Keratinocyte (primary cell): Measurements from ENCODE around the gene DNAJC25. TPM values are rescaled to one million over a fixed set of nuclear protein-coding genes. Genes with fewer than 3 reads are reported as not detected.

Source experiments
- DNase-seq: peaks from one replicate; pipeline ENCODE4 v3.0.0-alpha.2; 2011; ENCODE audit warnings: low read depth, missing footprints, low spot score
- FAIRE-seq: peaks from 2 replicates; lab custom pipeline; 2011; peaks lifted over from hg19 to GRCh38; lab: Jason Lieb, UNC
- H2AFZ ChIP-seq: 2 replicates; pipeline ENCODE4 v1.6.0; 2012; ENCODE audit warnings: low read length, control low read depth, inconsistent platforms; ENCODE audit not compliant: control insufficient read depth
- H3K27ac ChIP-seq: 2 replicates; pipeline ENCODE4 v1.5.1; 2011; ENCODE audit warnings: low read length; ENCODE audit not compliant: control insufficient read depth, insufficient read depth
- H3K27me3 ChIP-seq: 3 replicates; pipeline ENCODE4 v1.6.0; 2011; ENCODE audit warnings: low read length; ENCODE audit not compliant: control insufficient read depth, insufficient read depth; ENCODE audit errors: extremely low read depth
- H3K36me3 ChIP-seq, 2 experiments: 2 replicates in 1 of 2; 3 replicates in 1 of 2; pipeline ENCODE4 v1.5.1; 2011; ENCODE audit warnings: low read length in 2 of 2, mild to moderate bottlenecking in 1 of 2; ENCODE audit not compliant: control insufficient read depth in 2 of 2, insufficient read depth in 2 of 2; ENCODE audit errors: extremely low read depth in 1 of 2
- H3K4me1 ChIP-seq: 3 replicates; pipeline ENCODE4 v1.5.1; 2011; ENCODE audit warnings: low read length; ENCODE audit not compliant: control insufficient read depth, insufficient read depth; ENCODE audit errors: extremely low read depth
- H3K4me2 ChIP-seq: 3 replicates; pipeline ENCODE4 v1.6.0; 2011; ENCODE audit warnings: low read depth, low read length; ENCODE audit not compliant: control insufficient read depth, insufficient read depth; ENCODE audit errors: extremely low read depth
- H3K4me3 ChIP-seq, 3 experiments: fragments of 200-600 bp in 1 of 3; sonication (generic) in 1 of 3; 2 replicates in 2 of 3; 3 replicates in 1 of 3; pipeline ENCODE4 v1.5.1; 2011 to 2016; ENCODE audit warnings: low read length in 3 of 3, mild to moderate bottlenecking in 3 of 3, control low read depth in 2 of 3, inconsistent platforms in 1 of 3, low read depth in 1 of 3, mixed read lengths in 1 of 3, mixed run types in 1 of 3, moderate library complexity in 1 of 3; ENCODE audit not compliant: control insufficient read depth in 2 of 3, insufficient read depth in 2 of 3; ENCODE audit errors: extremely low read depth in 1 of 3
- H3K79me2 ChIP-seq: 2 replicates; pipeline ENCODE4 v1.6.0; 2012; ENCODE audit warnings: low read length; ENCODE audit not compliant: control insufficient read depth, insufficient read depth
- H3K9ac ChIP-seq: 3 replicates; pipeline ENCODE4 v1.6.0; 2011; ENCODE audit warnings: low read length; ENCODE audit not compliant: control insufficient read depth, insufficient read depth; ENCODE audit errors: extremely low read depth
- H3K9me1 ChIP-seq: 3 replicates; pipeline ENCODE4 v1.6.0; 2011; ENCODE audit warnings: low read length; ENCODE audit not compliant: control insufficient read depth, insufficient read depth; ENCODE audit errors: extremely low read depth
- H3K9me3 ChIP-seq: 2 replicates; pipeline ENCODE4 v1.5.1; 2012; ENCODE audit warnings: low read depth, low read length; ENCODE audit not compliant: control insufficient read depth
- H4K20me1 ChIP-seq: 3 replicates; pipeline ENCODE4 v1.6.0; 2011; ENCODE audit warnings: low read length; ENCODE audit not compliant: control insufficient read depth, insufficient read depth; ENCODE audit errors: extremely low read depth
- CTCF ChIP-seq, 3 experiments: IDR thresholded peaks in 1 of 3; conservative IDR thresholded peaks in 1 of 3; optimal IDR thresholded peaks in 1 of 3; 2 replicates in 2 of 3; 3 replicates in 1 of 3; pipeline versions ENCODE3 to v1.5.1; 2011; ENCODE audit warnings: low read length in 3 of 3, mild to moderate bottlenecking in 3 of 3, moderate library complexity in 2 of 3, control low read depth in 1 of 3, inconsistent platforms in 1 of 3; ENCODE audit not compliant: insufficient read depth in 2 of 3; ENCODE audit errors: extremely low read depth in 1 of 3
- EZH2 ChIP-seq: IDR thresholded peaks from one replicate; pipeline ENCODE4 v1.6.1; 2012; ENCODE audit warnings: inconsistent platforms, mild to moderate bottlenecking, low read length, moderate library complexity
- dilution Hi-C: fragments of 300-500 bp; cut with MboI; formaldehyde crosslinking; loops from one replicate; pipeline ENCODE4 v1.7.0; 2020; ENCODE audit warnings: low sequenced_read_pairs; ENCODE audit not compliant: extremely low pct_ligation_motif_present
- polyA plus RNA-seq, 5 experiments: library from polyadenylated mRNA; depleted of rRNA in 3 of 5; stranded (reverse) in 3 of 5; stranded (forward) in 1 of 5; unstranded in 1 of 5; fragments of >200 nt; gene quantifications; 1 replicate in 1 of 5; 2 replicates in 3 of 5; 3 replicates in 1 of 5; pipeline versions ENCODE4 v1.2.1 to v1.2.3, GENCODE V29; 2011 to 2012; ENCODE audit warnings: missing spikeins in 2 of 5, low read depth in 1 of 5, low replicate concordance in 1 of 5

DNAJC25 gene
- polyA plus RNA-seq, 1 donor (not counting 4 experiments of a cell fraction or from before 2014, with no cell fraction given), result 7.3 TPM

GRCh38 chr9:111648066-111648465 is 16.9 kb downstream of the DNAJC25 start:
- no peaks in the 10 kb centered on the region for H3K9me3 ChIP-seq
- peaks cover 14% of the 10 kb centered on the region for H3K79me2 ChIP-seq
- no peak overlapping the region for H3K9ac ChIP-seq
- no peak overlapping the region for H3K27ac ChIP-seq
- FAIRE-seq (no peak), DNase-seq (no peak)
- dilution Hi-C loops, result no loop called here
- H3K4me1 ChIP-seq, result no peaks in the 10 kb centered on the region
- no peaks in the 10 kb centered on the region for H3K27me3 ChIP-seq
- TF ChIP-seq EZH2 (no peak), CTCF (optimal IDR thresholded peaks at IDR 0.05 in 1 of 3, IDR thresholded peaks at IDR 0.05 in 1 of 3, conservative IDR thresholded peaks at IDR 0.05 in 1 of 3; ENCODE audit: extremely low read depth in 1 of 3, insufficient read depth in 2 of 3, low read length in 3 of 3) (no peak)
- no peak overlapping the region for H2AFZ ChIP-seq
- no peak overlapping the region for H3K4me2 ChIP-seq
- H3K36me3 ChIP-seq, result peaks cover 13 to 28% of the 10 kb centered on the region in 2 experiments
- H3K9me1 ChIP-seq, result peaks cover 2% of the 10 kb centered on the region
- no peak overlapping the region for H3K4me3 ChIP-seq
- no peaks in the 10 kb centered on the region for H4K20me1 ChIP-seq

GRCh38 chr9:111649016-111649415 is 17.9 kb downstream of the DNAJC25 start:
- Histone ChIP-seq H4K20me1 (no peaks in the 10 kb centered on the region), H3K9me1 (no peaks in the 10 kb centered on the region), H3K36me3 (peaks cover 14 to 25% of the 10 kb centered on the region in 2 experiments), H3K9me3 (no peaks in the 10 kb centered on the region), H3K27me3 (no peaks in the 10 kb centered on the region), H3K79me2 (peaks cover 6% of the 10 kb centered on the region), H3K4me2 (no peak overlapping the region), H3K4me3 (no peak overlapping the region), H3K27ac (no peak overlapping the region), H2AFZ (no peak overlapping the region), H3K4me1 (no peaks in the 10 kb centered on the region), H3K9ac (no peak overlapping the region)
- dilution Hi-C loops, result no loop called here
- TF ChIP-seq CTCF (optimal IDR thresholded peaks at IDR 0.05 in 1 of 3, IDR thresholded peaks at IDR 0.05 in 1 of 3, conservative IDR thresholded peaks at IDR 0.05 in 1 of 3; ENCODE audit: extremely low read depth in 1 of 3, insufficient read depth in 2 of 3, low read length in 3 of 3) (no peak), EZH2 (no peak)
- FAIRE-seq (no peak), DNase-seq (no peak)
